Measurements from ENCODE around the gene SORCS1.

The SORCS1 gene

GRCh38 chr10:106635947-106636346 lies 528.6 kb downstream of the SORCS1 start:
- Histone ChIP-seq H3K36me3 (ENCODE audit: control insufficient read depth, low read length) (no peaks in the 10 kb centered on the region), H3K27ac (ENCODE audit: low read depth, low read length) (no peak overlapping the region), H3K4me2 (ENCODE audit: low read length) (no peak overlapping the region), H3K27me3 (ENCODE audit: control insufficient read depth, low read length) (no peaks in the 10 kb centered on the region), H3K9me3 (ENCODE audit: control insufficient read depth, insufficient read depth, low read length) (no peaks in the 10 kb centered on the region), H3K4me1 (ENCODE audit: control insufficient read depth, low read length) (no peaks in the 10 kb centered on the region), H4K20me1 (ENCODE audit: control insufficient read depth, insufficient read depth, low read depth, low read length) (no peaks in the 10 kb centered on the region), H3K9me2 (replicated peaks; ENCODE audit: control insufficient read depth, low read length) (no peaks in the 10 kb centered on the region), H3K4me3 (ENCODE audit: low read length) (no peak overlapping the region), H3F3A (ENCODE audit: control insufficient read depth, insufficient read depth) (no peaks in the 10 kb centered on the region), H3K79me2 (ENCODE audit: control insufficient read depth, low read length) (no peaks in the 10 kb centered on the region)
- TF ChIP-seq CTCF (IDR thresholded peaks at IDR 0.05; ENCODE audit: low read depth, low read length, poor library complexity, severe bottlenecking) (no peak), EZH2phosphoT487 (IDR thresholded peaks at IDR 0.05; ENCODE audit: borderline replicate concordance, low read length) (no peak)

GRCh38 chr10:106631016-106631702 lies 533.3 kb downstream of the SORCS1 start:
- Histone ChIP-seq H3K27ac (ENCODE audit: low read depth, low read length) (no peak overlapping the region), H3K27me3 (ENCODE audit: control insufficient read depth, low read length) (no peaks in the 10 kb centered on the region), H3K4me1 (ENCODE audit: control insufficient read depth, low read length) (no peaks in the 10 kb centered on the region), H3K9me2 (replicated peaks; ENCODE audit: control insufficient read depth, low read length) (no peaks in the 10 kb centered on the region), H3K4me3 (ENCODE audit: low read length) (no peak overlapping the region), H3F3A (ENCODE audit: control insufficient read depth, insufficient read depth) (no peaks in the 10 kb centered on the region), H3K4me2 (ENCODE audit: low read length) (no peak overlapping the region), H3K36me3 (ENCODE audit: control insufficient read depth, low read length) (no peaks in the 10 kb centered on the region), H4K20me1 (ENCODE audit: control insufficient read depth, insufficient read depth, low read depth, low read length) (no peaks in the 10 kb centered on the region), H3K79me2 (ENCODE audit: control insufficient read depth, low read length) (no peaks in the 10 kb centered on the region), H3K9me3 (ENCODE audit: control insufficient read depth, insufficient read depth, low read length) (no peaks in the 10 kb centered on the region)
- TF ChIP-seq CTCF (IDR thresholded peaks at IDR 0.05; ENCODE audit: low read depth, low read length, poor library complexity, severe bottlenecking) (no peak), EZH2phosphoT487 (IDR thresholded peaks at IDR 0.05; ENCODE audit: borderline replicate concordance, low read length) (no peak)

GRCh38 chr10:106626371-106626770 lies 538.1 kb downstream of the SORCS1 start:
- H3K9me2 ChIP-seq (replicated peaks; ENCODE audit: control insufficient read depth, low read length) = no peaks in the 10 kb centered on the region
- H3K36me3 ChIP-seq (ENCODE audit: control insufficient read depth, low read length) = no peaks in the 10 kb centered on the region
- H3K27ac ChIP-seq (ENCODE audit: low read depth, low read length) = no peak overlapping the region
- no peaks in the 10 kb centered on the region for H3K27me3 ChIP-seq (ENCODE audit: control insufficient read depth, low read length)
- H3K79me2 ChIP-seq (ENCODE audit: control insufficient read depth, low read length) = no peaks in the 10 kb centered on the region
- H3K4me3 ChIP-seq (ENCODE audit: low read length) = no peak overlapping the region
- TF ChIP-seq EZH2phosphoT487 (IDR thresholded peaks at IDR 0.05; ENCODE audit: borderline replicate concordance, low read length) (no peak), CTCF (IDR thresholded peaks at IDR 0.05; ENCODE audit: low read depth, low read length, poor library complexity, severe bottlenecking) (no peak)
- no peaks in the 10 kb centered on the region for H3K4me1 ChIP-seq (ENCODE audit: control insufficient read depth, low read length)
- H4K20me1 ChIP-seq (ENCODE audit: control insufficient read depth, insufficient read depth, low read depth, low read length) = no peaks in the 10 kb centered on the region
- no peaks in the 10 kb centered on the region for H3F3A ChIP-seq (ENCODE audit: control insufficient read depth, insufficient read depth)
- H3K4me2 ChIP-seq (ENCODE audit: low read length) = no peak overlapping the region
- no peaks in the 10 kb centered on the region for H3K9me3 ChIP-seq (ENCODE audit: control insufficient read depth, insufficient read depth, low read length)
